HG03095 (cell line): ENCODE data around the gene ADARB2.

ENCODE experiments used
- ATAC-seq: cut with Tn5 transposase; IDR thresholded peaks from one replicate; pipeline ENCODE4 v1.9.1; 2021; ENCODE audit warnings: moderate library complexity; ENCODE audit not compliant: unreplicated experiment

Gene ADARB2

GRCh38 chr10:1573981-1574380, 163.3 kb downstream of the ADARB2 start:
- no peak for ATAC-seq

DNA sequence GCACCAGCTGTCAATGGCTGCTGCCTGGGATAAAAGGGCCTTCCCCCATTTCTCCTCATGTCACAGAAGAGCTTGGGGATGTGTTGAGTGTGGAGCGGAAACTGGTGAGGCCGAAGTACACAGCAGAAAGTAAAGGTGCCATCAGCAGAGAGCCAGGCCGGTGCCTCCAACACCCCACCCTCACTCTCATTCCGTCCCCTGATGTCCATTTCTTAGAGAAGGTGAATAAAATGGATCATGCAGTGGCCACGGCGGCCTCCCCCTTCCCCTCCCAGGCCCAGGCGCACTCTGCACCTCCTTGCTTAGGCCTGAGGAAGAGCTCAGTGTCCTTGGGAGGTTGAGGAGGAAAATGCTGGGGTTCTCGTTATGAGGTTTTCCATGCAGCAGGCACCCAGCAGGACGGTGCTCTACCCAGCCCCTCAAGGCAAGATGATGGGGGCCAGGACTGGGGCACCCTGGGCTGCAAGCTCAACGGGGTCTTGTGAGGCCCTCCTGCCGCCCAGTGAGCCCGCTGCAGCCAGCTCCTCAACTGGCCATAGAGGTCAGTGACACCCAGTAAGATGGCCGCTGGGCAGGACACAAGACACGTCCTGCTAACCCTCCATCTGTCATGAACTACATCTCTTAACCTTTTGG, 163.9 kb downstream of the ADARB2 start:
- no peak for ATAC-seq

DNA sequence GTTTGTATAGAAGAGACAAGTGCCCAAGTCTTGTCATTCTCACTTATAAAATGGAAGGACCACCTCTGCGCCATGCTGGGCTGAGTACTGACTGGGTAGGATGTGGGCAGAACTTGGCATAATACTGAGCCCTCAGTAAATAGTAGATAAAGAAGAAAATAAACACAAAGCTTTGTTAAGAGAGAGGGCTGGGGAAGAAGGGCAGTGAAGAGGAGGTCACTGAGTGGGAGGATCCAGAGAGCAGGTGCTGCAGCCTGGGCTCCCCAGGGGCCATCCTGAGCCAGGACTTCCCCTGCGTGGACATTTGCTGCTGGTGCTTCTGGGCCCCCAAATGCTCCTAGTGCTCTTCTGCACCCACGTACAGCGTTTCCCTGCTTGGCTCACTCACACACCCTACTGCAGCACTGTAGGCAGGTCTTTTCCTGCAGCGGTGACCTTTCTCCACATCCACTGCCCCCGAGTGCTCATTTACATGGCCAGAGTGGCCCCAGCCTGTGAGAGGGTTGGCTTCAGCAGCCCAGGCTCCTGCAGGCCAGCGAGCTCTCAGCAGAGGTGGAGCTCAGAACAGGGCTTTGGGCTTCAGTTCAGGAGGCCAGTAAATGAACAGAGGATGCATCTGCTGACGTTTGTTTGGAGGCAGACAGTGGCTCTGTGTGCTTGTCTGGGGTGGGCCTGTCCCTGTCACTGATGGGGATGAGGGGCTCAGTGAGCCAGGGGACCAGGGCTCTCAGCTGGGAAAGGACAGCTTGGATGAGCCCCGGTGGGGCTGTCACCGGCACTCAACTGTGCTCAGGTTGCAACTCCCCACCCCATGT, 164.6 kb downstream of the ADARB2 start:
- no peak for ATAC-seq

GRCh38 chr10:1571587-1572237, 165.6 kb downstream of the ADARB2 start:
- no peak for ATAC-seq

GRCh38 chr10:1570416-1571051, 166.8 kb downstream of the ADARB2 start:
- ATAC-seq = no peak

DNA sequence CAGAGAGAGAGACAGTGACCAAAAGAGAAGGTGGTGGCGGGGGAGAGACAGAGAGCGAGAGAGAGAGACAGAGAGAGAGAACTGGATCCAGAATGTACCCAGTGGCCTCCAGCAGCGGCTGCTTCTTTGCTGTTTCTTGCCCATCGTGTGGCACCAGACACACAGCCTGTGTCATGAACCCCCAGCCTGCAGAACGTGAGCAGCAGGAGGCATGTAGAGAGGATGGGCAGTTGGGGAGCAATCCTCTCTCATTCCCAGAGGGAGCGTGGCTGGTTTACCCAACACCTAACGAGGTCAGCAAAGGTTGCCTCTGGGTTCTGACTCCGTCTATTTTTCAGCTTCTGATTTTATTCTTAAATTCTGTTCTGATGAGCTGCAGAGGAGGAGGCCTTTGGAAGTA, 168.1 kb downstream of the ADARB2 start:
- ATAC-seq = no peak

DNA sequence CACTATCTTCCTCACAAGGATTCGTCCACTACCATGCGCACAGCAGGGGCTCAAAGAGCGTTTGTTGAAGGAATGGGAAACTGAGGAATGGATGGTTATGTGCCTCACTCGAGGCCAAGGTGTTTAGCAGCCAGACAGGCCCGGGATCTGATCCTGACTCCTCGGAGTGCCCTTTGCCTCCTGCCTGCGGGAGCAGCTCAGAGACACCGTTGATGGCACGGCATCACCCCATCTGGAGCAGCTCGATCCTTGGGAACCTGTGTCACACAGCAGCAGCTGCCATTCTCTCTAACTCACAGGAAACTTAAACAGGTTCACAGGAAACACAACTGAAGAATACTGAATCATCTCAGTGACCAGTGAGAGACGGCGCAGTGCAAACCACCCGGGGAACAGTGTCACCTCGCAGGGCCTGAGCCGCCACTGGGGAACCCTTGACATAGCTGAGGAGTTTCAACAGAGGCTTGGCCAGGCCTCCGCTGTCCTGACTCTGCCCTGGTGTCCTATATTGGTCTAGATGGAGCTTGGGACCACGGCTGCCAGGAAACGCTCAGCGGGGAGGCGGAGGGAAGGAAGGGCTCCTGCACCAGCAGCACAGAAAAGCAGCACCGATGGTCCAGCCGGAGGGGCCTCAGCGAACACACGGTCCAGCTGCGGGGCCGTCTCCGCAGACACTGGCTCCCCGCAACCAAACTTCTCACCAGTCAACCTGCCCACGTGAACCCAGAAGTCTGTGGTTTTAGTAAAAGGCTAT, 169.4 kb downstream of the ADARB2 start:
- no peak for ATAC-seq

DNA sequence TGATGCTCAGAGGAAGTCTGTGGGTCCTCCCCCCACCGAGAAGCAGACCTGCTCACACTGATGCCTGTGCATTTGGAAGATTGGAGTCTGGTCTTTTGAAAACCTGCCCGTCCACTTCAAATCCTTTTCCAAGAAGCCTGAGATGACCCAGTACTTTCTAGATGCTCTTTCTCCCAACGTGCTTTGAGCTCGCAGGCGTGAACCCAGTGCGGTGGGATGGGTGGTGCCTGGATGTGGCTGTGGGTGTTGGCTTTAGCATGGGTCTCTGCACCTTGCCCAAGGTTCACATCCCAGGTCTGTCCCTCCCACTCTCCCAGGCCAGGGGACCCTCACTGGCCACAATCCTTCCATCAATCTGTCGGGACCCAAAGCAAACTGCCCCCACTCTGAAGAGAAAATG, 170.2 kb downstream of the ADARB2 start:
- no peak for ATAC-seq

DNA sequence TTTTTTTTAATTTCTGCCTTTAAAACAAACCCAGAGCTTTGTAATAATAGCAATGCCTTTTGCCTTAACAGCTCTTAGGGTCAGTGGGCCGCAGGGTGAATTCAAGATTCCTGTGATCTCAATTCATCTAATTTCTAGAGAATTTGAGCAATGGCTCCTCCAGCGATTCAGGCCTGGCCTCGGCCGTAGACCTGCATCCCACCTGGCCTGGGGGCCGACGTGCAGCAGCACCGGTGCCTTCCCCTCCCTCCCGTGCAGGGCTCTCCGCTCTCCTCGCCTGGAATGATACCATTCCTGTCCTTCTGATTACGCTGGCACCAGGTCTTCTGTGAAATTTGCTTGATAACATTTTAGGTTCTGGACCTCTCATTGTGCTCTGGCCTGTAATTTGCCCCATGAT, 172.5 kb downstream of the ADARB2 start:
- ATAC-seq = no peak

DNA sequence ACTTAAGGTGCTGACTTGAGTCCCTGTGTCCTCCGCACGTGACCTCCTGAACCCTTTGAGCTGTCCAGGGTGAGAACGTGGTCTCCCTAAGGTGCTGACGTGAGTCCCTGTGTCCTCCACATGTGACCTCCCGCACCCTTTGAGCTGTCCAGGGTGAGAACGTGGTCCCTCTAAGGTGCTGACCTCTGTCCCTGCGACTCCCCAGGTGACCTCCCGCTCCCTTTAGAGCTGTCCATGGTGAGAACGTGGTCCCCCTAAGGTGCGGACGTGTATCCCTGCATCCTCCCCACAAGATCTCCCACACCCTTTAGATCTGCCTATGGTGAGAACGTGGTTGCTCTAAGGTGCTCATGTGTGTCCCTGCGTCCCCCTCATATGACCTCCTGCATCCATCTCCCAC, 174.3 kb downstream of the ADARB2 start:
- no peak for ATAC-seq

- no peak for ATAC-seq
Observed at GRCh38 chr10:1561731-1562337, 175.5 kb downstream of the ADARB2 start.

DNA sequence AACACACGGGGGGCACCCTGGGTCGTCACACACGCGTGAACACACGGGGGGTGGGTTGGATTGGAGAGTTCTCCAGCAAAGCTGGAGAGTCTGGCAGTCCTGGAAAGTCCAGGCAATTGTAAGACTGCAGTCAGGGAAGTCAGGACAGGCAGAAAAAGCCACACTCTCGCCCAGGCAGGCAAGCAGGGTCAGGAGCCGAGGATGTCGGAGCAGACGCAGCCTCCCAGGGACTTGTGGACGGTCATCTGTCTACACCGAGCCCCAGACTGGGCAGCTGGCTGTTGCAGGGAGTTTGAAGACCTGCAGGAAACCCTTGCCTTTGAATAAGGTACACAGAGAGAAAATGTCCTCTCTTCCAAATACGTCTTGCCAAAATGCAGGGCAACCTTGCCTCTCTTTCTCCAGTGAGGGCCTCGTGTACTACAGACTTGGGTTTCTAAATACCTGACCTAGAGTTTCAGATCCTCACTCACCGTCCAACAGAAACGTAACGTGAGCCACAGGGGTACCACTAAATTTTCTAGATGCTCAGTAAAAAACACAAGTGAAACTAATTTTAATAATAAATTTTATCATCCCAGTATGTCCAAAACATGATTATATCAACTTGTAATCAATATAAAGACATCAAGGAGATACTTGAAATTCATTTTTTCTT, 176.7 kb downstream of the ADARB2 start:
- no peak for ATAC-seq

- ATAC-seq = no peak
Observed at GRCh38 chr10:1559761-1560160, 177.6 kb downstream of the ADARB2 start.

DNA sequence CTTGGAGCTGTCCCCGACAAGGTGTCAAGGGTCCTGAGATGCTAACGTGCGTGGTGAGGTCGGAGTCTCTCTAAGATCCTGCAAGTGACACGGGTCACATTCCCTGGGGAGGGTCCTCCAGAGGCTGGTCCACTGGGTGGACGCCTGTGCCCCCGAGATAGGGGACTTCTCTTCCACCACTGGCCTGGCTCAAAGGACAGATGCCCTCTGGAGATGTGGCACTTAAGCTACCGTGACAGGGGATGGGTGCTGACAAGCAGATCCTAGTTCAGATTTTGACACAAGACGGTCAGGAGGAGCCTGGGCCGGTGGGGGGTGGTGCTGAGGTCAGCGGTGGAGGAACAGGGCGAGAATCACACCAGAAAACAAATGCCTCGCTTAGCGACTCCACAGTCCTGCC, 178.0 kb downstream of the ADARB2 start:
- ATAC-seq = no peak

DNA sequence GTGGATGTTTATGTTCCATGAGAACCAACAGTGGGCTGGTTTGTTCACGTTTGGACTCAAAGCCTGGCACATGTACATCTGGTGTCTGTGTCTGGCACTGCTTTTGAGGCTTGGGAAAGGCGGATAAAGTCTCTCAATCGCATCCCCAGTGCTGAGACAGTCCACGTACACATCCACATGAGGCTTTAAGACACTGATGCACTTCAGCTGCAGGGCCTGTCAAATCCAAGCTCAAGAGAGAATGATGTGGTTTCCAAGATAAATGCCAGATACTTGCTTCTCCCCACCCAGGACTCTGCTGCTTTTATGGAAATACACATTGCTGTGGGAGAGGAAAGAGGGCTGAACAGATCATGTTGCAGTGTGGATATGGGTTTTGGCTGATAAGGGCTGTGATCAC, 178.4 kb downstream of the ADARB2 start:
- no peak for ATAC-seq

GRCh38 chr10:1557081-1557480, 180.2 kb downstream of the ADARB2 start:
- no peak for ATAC-seq

DNA sequence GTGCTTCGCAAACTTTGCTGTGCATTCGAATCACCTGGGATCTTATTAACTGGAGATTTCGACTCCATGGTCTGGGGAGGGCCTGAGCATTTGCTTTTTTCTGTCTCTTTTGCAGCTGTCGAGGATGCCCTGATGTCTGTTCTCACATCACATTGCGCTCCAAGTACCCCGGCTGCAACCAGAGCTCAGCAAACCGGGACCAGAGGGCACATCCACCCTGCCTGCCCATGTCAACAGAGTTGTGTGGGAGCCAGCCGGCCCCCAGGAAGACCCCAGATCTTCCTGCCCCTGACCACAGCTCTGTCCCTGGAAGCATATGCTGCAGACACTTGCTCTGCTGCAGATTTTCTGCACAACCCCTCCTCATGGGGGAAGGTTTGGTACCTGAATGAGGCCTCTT, 180.8 kb downstream of the ADARB2 start:
- no peak for ATAC-seq

- ATAC-seq = no peak
Observed at GRCh38 chr10:1553951-1554350, 183.4 kb downstream of the ADARB2 start.

DNA sequence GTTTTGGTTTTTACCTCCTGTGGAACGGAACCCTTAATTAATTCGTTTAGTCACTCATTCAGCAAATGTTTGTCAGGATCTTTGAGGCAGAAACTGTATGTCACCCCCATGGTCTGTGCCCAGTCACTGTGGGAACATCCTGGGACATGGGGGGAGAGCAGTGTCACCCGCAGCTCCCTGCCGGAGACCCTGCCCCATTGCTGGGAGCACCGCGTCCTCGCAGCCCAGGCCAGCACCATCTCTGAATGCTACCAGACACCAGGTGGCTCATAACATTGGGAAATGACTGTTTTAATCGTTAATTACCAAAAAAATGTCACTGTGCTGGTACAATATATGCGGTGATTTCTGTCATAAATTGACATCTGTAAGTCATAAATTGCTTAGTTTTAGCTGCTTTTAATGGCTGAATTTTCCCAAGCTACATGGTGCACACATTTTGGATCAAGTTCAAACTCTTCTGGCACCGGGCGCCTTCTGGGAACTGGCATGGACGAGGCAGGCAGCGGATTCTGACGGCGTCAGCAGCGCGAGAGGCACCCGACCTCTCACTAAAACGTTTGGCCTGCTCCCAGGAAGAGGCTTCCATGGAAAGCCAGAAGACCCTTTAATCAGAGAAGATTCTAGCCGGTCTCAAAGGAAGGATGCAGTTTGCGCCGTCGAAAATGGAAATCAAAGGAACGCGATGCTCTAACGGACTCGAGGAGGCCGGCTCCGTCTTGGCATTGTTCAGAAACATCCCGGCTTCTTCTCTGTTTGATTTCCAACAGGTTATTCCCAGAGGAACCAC, 184.2 kb downstream of the ADARB2 start:
- ATAC-seq = no peak
